Osteocyte (in vitro differentiated cells): ENCODE measurements around the gene PASD1. TPM values are rescaled to one million over a fixed set of nuclear protein-coding genes. Genes with fewer than 3 reads are reported as not detected.

Experiments
- DNase-seq: peaks from one replicate; pipeline ENCODE4 v3.0.0; 2021; ENCODE audit warnings: mixed read lengths; ENCODE audit not compliant: unreplicated experiment; ENCODE audit errors: extremely low spot score
- H3K27ac Mint-ChIP-seq: one replicate; pipeline ENCODE4 v1.8.0; 2021; ENCODE audit warnings: mild to moderate bottlenecking, mixed read lengths; ENCODE audit not compliant: unreplicated experiment
- H3K27me3 Mint-ChIP-seq: one replicate; pipeline ENCODE4 v1.8.0; 2021; ENCODE audit warnings: mixed read lengths; ENCODE audit not compliant: unreplicated experiment
- H3K36me3 Mint-ChIP-seq: one replicate; pipeline ENCODE4 v1.8.0; 2021; ENCODE audit warnings: mixed read lengths; ENCODE audit not compliant: unreplicated experiment
- H3K4me1 Mint-ChIP-seq: one replicate; pipeline ENCODE4 v1.8.0; 2021; ENCODE audit warnings: mixed read lengths; ENCODE audit not compliant: unreplicated experiment
- H3K4me3 Mint-ChIP-seq: one replicate; pipeline ENCODE4 v1.8.0; 2021; ENCODE audit warnings: mild to moderate bottlenecking, moderate library complexity, mixed read lengths; ENCODE audit not compliant: unreplicated experiment
- H3K9me3 Mint-ChIP-seq: one replicate; pipeline ENCODE4 v1.8.0; 2021; ENCODE audit warnings: mixed read lengths; ENCODE audit not compliant: unreplicated experiment
- total RNA-seq: library from RNA; stranded (reverse); gene quantifications from 2 replicates; pipeline ENCODE4 v1.2.1, GENCODE V29; 2021
- TF ChIP-seq, protein P1 (sequence below): fragments of 200-600 bp; sonication (generic); IDR thresholded peaks from 2 replicates; pipeline ENCODE4 v1.5.0; 2021; ENCODE audit warnings: antibody characterized with exemption, mild to moderate bottlenecking, moderate library complexity

Gene PASD1
- total RNA-seq, 1 donor from 2014 or later: not detected

- peaks cover 25% of the 10 kb centered on the region for H3K9me3 Mint-ChIP-seq
- H3K27ac Mint-ChIP-seq: no peak overlapping the region
- no peaks in the 10 kb centered on the region for H3K4me1 Mint-ChIP-seq
- no peaks in the 10 kb centered on the region for H3K36me3 Mint-ChIP-seq
- H3K27me3 Mint-ChIP-seq: no peaks in the 10 kb centered on the region
- DNase-seq: no peak
- TF ChIP-seq, protein P1, sequence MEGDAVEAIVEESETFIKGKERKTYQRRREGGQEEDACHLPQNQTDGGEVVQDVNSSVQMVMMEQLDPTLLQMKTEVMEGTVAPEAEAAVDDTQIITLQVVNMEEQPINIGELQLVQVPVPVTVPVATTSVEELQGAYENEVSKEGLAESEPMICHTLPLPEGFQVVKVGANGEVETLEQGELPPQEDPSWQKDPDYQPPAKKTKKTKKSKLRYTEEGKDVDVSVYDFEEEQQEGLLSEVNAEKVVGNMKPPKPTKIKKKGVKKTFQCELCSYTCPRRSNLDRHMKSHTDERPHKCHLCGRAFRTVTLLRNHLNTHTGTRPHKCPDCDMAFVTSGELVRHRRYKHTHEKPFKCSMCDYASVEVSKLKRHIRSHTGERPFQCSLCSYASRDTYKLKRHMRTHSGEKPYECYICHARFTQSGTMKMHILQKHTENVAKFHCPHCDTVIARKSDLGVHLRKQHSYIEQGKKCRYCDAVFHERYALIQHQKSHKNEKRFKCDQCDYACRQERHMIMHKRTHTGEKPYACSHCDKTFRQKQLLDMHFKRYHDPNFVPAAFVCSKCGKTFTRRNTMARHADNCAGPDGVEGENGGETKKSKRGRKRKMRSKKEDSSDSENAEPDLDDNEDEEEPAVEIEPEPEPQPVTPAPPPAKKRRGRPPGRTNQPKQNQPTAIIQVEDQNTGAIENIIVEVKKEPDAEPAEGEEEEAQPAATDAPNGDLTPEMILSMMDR: no peak
- H3K4me3 Mint-ChIP-seq: no peak overlapping the region
Observed at GRCh38 chrX:151723156-151723760, 159.8 kb downstream of the PASD1 start.

GRCh38 chrX:151724563-151725337 lies 161.3 kb downstream of the PASD1 start:
- H3K4me3 Mint-ChIP-seq: no peak overlapping the region
- no peaks in the 10 kb centered on the region for H3K4me1 Mint-ChIP-seq
- no peaks in the 10 kb centered on the region for H3K27me3 Mint-ChIP-seq
- TF ChIP-seq, protein P1: no peak
- no peak for DNase-seq
- no peaks in the 10 kb centered on the region for H3K36me3 Mint-ChIP-seq
- H3K27ac Mint-ChIP-seq: no peak overlapping the region
- H3K9me3 Mint-ChIP-seq: peaks cover 28% of the 10 kb centered on the region

- Mint-ChIP-seq H3K36me3 (no peaks in the 10 kb centered on the region), H3K9me3 (peaks cover 29% of the 10 kb centered on the region), H3K27ac (no peak overlapping the region), H3K27me3 (no peaks in the 10 kb centered on the region), H3K4me3 (no peak overlapping the region), H3K4me1 (no peaks in the 10 kb centered on the region)
- no peak for DNase-seq
- TF ChIP-seq, protein P1: no peak
Observed at GRCh38 chrX:151725338-151725614, 161.8 kb downstream of the PASD1 start.

Other genes with a start within 250 kb of the PASD1 start
- 23.9 and 27.2 TPM in 2 replicates for gene VMA21, start 166.5 kb upstream of the PASD1 start, total RNA-seq
- not detected in 2 replicates for gene PRRG3, start 131.8 kb downstream of the PASD1 start, total RNA-seq
- not detected in 2 replicates for gene FATE1, start 152.4 kb downstream of the PASD1 start, total RNA-seq
- gene CNGA2, start 171.1 kb downstream of the PASD1 start, total RNA-seq: not detected in 2 replicates